ENCODE measurements around the gene PLEKHA6.

Gene PLEKHA6

DNA sequence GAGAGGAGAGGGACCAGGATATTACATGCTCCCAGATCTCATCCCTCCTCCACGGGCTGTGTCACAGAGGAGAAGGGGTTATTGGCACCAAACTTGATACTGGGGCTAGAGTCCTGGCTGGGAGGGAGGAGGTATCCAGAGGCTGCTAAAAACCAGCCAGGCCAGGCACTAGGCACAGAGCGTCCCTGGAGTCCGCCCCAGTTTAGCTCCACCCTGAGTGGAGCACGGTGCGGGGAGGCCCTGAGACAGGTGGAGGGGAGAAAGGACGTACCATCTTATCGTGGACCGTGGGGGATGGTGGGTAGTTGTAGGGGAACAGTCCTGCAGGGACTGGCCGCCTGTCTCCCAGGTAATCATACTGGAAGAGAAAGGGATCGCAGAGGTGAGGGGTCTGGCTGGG, 103.2 kb downstream of the PLEKHA6 start:
- no CpG with 5 or more reads among the region's 10 CpGs for WGBS (ENCODE audit: insufficient coverage, insufficient read length)
- Histone ChIP-seq H3K27ac (ENCODE audit: low read length) (no peak overlapping the region), H3K4me3 (ENCODE audit: low read length) (no peak overlapping the region), H3K27me3 (ENCODE audit: control insufficient read depth, insufficient read depth, low read length) (no peaks in the 10 kb centered on the region), H3K9me3 (ENCODE audit: control insufficient read depth, insufficient read depth, low read length) (no peaks in the 10 kb centered on the region), H3K4me1 (ENCODE audit: control insufficient read depth, insufficient read depth, low read length) (peaks cover 16% of the 10 kb centered on the region; the same call in 1 of the 2 replicates), H3K36me3 (ENCODE audit: control insufficient read depth, insufficient read depth, low read length) (no peaks in the 10 kb centered on the region)
- DNase-seq (ENCODE audit: low read depth, low spot score) = no peak

DNA sequence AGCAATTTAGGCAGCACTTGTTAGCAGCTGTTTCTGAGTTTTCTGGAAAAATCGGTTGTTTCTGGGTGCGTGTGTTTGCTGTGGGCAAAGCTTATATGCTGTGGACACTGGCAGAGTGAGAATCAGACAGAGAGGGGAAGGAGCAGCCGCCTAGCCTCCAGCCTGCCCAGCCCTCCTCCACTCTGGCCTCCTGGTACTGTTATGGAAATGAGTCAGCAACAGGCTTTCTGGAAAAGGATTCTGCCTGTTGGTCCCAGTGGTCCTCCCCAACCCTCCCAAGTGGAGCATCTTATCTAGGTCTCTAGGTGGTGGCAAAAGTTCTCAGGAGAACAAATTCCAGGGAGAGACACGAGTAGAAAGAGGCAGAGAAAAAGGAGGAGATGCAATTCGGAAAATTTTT, 103.8 kb downstream of the PLEKHA6 start:
- H3K4me1 ChIP-seq (ENCODE audit: control insufficient read depth, insufficient read depth, low read length) = peaks cover 16% of the 10 kb centered on the region; the same call in 1 of the 2 replicates
- no peaks in the 10 kb centered on the region for H3K9me3 ChIP-seq (ENCODE audit: control insufficient read depth, insufficient read depth, low read length)
- no CpG with 5 or more reads among the region's 5 CpGs for WGBS (ENCODE audit: insufficient coverage, insufficient read length)
- H3K4me3 ChIP-seq (ENCODE audit: low read length) = no peak overlapping the region
- no peak overlapping the region for H3K27ac ChIP-seq (ENCODE audit: low read length)
- H3K36me3 ChIP-seq (ENCODE audit: control insufficient read depth, insufficient read depth, low read length) = no peaks in the 10 kb centered on the region
- no peaks in the 10 kb centered on the region for H3K27me3 ChIP-seq (ENCODE audit: control insufficient read depth, insufficient read depth, low read length)
- DNase-seq (ENCODE audit: low read depth, low spot score) = no peak

DNA sequence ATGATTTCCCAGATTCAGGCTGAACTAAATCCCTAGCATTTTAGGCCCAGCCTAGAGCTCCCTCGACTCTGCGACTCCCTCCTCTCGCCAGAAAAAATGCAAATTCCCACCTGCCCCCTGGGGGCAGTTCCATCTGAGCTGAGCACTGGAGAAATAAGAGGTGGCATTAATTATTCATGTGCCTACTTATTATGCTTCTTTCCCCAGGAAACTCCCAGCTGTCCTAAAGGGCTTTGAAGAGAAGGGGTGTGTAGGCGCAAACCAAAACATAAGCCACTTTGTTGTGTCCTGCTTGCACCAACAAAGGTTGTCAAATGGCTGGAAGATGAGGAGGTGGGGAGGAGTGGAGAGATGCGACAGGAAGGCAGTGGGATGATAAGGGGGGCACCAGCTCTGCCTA, 104.5 kb downstream of the PLEKHA6 start:
- no peaks in the 10 kb centered on the region for H3K36me3 ChIP-seq (ENCODE audit: control insufficient read depth, insufficient read depth, low read length)
- H3K4me1 ChIP-seq (ENCODE audit: control insufficient read depth, insufficient read depth, low read length) = peaks cover 16% of the 10 kb centered on the region; the same call in 1 of the 2 replicates
- no CpG with 5 or more reads among the region's 5 CpGs for WGBS (ENCODE audit: insufficient coverage, insufficient read length)
- no peaks in the 10 kb centered on the region for H3K9me3 ChIP-seq (ENCODE audit: control insufficient read depth, insufficient read depth, low read length)
- DNase-seq (ENCODE audit: low read depth, low spot score) = peak; percentile 35
- H3K4me3 ChIP-seq (ENCODE audit: low read length) = no peak overlapping the region
- H3K27ac ChIP-seq (ENCODE audit: low read length) = no peak overlapping the region
- H3K27me3 ChIP-seq (ENCODE audit: control insufficient read depth, insufficient read depth, low read length) = no peaks in the 10 kb centered on the region

DNA sequence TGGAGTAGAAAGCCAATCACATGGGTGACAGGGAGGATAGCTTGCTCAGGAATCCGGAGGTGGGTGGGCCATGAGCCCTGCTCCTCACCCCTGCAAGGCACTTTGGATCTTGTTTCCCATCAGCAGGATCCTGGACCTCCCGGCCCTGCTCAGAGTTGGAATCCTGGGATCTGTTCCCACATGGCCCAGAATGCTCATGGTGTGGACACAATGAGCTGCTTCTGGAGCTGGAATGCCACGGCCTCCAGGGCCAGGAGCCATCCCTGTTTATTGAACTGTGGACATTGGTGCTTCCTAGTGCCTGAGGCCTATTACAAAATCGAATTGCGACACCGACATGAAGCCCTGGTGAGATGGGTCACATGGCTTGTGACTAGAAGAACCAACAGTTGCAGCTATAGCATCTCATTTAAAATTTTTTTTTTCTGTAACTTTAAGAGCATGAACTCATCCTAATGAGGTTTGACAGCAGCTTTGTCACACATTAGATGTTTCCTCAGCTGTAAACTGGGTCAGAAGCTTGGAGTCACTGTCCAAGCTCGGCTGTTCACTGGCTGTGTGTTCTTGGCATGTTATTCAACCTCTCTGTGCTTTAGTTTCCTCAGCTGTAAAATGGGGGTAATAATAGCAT, 105.6 kb downstream of the PLEKHA6 start:
- no CpG with 5 or more reads among the region's 7 CpGs for WGBS (ENCODE audit: insufficient coverage, insufficient read length)
- no peaks in the 10 kb centered on the region for H3K9me3 ChIP-seq (ENCODE audit: control insufficient read depth, insufficient read depth, low read length)
- H3K36me3 ChIP-seq (ENCODE audit: control insufficient read depth, insufficient read depth, low read length) = no peaks in the 10 kb centered on the region
- H3K27ac ChIP-seq (ENCODE audit: low read length) = no peak overlapping the region
- peaks cover 20% of the 10 kb centered on the region; the same call in 1 of the 2 replicates for H3K4me1 ChIP-seq (ENCODE audit: control insufficient read depth, insufficient read depth, low read length)
- DNase-seq (ENCODE audit: low read depth, low spot score) = no peak
- H3K27me3 ChIP-seq (ENCODE audit: control insufficient read depth, insufficient read depth, low read length) = no peaks in the 10 kb centered on the region
- H3K4me3 ChIP-seq (ENCODE audit: low read length) = no peak overlapping the region

DNA sequence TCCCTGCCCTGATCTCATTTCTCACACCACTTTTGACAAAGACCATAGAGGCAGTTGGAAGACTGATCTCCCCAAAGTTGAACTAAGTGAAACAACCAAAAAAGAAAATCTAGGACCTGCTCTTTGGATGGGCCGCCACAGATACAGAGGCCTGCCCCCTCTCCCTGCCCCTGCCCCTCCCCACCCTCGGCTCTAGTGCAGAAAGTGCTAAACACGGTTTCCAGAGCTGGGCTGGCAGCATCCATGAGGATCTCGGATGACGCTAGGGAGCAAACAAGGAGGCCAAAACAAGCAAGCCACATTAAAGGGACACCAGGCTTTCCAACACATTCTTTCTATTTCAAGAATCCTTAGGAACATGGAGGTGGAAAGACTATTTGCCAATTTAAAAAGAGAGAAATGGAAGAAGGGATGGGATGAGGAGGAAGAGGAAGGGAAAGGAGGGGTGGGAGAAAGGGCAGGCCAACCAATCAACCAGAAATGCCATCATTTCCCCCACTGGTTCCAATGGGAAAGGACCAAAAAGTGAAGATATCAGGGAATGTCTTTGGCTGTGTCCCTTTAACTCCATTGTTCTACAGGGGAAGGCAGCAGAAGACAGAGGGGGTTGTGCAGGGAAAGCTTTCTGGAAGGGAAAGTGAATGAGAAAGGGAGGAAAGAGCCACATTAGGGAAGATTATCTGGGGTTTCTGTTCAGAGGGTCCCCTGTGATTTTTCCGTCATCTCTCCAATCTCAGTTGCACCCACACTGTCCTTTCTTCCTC, 107.6 kb downstream of the PLEKHA6 start:
- no CpG with 5 or more reads among the region's 6 CpGs for WGBS (ENCODE audit: insufficient coverage, insufficient read length)
- Histone ChIP-seq H3K4me1 (ENCODE audit: control insufficient read depth, insufficient read depth, low read length) (peaks cover 20% of the 10 kb centered on the region; the same call in 1 of the 2 replicates), H3K27me3 (ENCODE audit: control insufficient read depth, insufficient read depth, low read length) (no peaks in the 10 kb centered on the region), H3K36me3 (ENCODE audit: control insufficient read depth, insufficient read depth, low read length) (no peaks in the 10 kb centered on the region; the same call in 1 of the 2 replicates), H3K9me3 (ENCODE audit: control insufficient read depth, insufficient read depth, low read length) (no peaks in the 10 kb centered on the region), H3K4me3 (ENCODE audit: low read length) (no peak overlapping the region), H3K27ac (ENCODE audit: low read length) (no peak overlapping the region)
- DNase-seq (ENCODE audit: low read depth, low spot score) = no peak

DNA sequence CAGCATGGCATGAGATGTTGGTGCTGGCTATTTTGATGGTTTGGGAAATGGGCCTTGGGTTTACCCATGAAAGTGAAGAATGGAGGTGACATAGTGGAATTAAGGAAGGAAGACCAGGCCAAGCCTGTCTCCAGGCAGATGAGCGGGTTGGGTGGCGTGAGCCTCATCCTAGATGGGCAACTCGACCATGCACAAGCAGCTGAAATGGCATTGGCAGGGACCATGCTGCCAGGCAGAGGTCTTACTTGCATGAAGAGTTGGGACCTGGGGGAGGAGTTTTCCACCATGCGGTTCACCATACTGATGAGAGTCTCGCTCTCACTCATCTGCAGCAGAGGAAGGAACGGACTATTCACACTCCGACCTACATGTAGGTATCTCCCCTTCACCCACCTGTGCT, 108.4 kb downstream of the PLEKHA6 start:
- H3K4me1 ChIP-seq (ENCODE audit: control insufficient read depth, insufficient read depth, low read length) = peaks cover 18% of the 10 kb centered on the region; the same call in 1 of the 2 replicates
- H3K36me3 ChIP-seq (ENCODE audit: control insufficient read depth, insufficient read depth, low read length) = no peaks in the 10 kb centered on the region; the same call in 1 of the 2 replicates
- no peak overlapping the region for H3K27ac ChIP-seq (ENCODE audit: low read length)
- no peak for DNase-seq (ENCODE audit: low read depth, low spot score)
- WGBS (ENCODE audit: insufficient coverage, insufficient read length) = no CpG with 5 or more reads among the region's 7 CpGs
- H3K9me3 ChIP-seq (ENCODE audit: control insufficient read depth, insufficient read depth, low read length) = no peaks in the 10 kb centered on the region
- H3K4me3 ChIP-seq (ENCODE audit: low read length) = no peak overlapping the region
- no peaks in the 10 kb centered on the region for H3K27me3 ChIP-seq (ENCODE audit: control insufficient read depth, insufficient read depth, low read length)

DNA sequence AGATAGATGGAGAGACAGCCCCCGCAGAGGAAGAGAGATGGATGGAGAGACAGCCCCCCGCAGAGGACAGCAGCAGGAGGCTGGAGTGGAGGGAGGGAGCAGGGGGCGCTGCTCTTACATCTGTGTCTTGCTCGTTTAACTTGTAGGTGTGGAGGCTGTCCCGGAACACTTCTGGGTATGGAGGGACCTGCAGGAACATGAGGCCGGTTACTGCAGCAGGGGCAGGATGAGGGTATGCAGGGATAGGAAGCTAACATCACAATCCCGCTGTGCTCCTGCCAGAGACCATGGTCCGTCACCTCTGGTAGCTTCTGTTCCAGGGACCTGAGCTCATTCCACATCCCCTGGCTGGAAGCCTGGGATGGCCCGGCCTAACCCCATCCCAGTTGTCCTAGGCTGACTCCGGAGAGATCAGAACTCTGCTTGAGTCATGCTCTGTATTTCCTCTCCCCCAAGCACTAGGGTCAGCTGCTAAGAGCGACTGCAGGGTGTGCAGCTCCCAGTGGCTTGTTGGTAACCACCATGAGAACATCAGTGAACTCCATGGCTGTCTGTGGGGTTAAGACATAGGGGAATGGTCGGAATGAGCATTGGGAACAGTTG, 109.2 kb downstream of the PLEKHA6 start:
- Histone ChIP-seq H3K36me3 (ENCODE audit: control insufficient read depth, insufficient read depth, low read length) (no peaks in the 10 kb centered on the region; the same call in 1 of the 2 replicates), H3K27me3 (ENCODE audit: control insufficient read depth, insufficient read depth, low read length) (no peaks in the 10 kb centered on the region), H3K9me3 (ENCODE audit: control insufficient read depth, insufficient read depth, low read length) (no peaks in the 10 kb centered on the region), H3K4me3 (ENCODE audit: low read length) (no peak overlapping the region), H3K4me1 (ENCODE audit: control insufficient read depth, insufficient read depth, low read length) (peaks cover 13% of the 10 kb centered on the region; the same call in 1 of the 2 replicates), H3K27ac (ENCODE audit: low read length) (no peak overlapping the region)
- no peak for DNase-seq (ENCODE audit: low read depth, low spot score)
- no CpG with 5 or more reads among the region's 12 CpGs for WGBS (ENCODE audit: insufficient coverage, insufficient read length)

DNA sequence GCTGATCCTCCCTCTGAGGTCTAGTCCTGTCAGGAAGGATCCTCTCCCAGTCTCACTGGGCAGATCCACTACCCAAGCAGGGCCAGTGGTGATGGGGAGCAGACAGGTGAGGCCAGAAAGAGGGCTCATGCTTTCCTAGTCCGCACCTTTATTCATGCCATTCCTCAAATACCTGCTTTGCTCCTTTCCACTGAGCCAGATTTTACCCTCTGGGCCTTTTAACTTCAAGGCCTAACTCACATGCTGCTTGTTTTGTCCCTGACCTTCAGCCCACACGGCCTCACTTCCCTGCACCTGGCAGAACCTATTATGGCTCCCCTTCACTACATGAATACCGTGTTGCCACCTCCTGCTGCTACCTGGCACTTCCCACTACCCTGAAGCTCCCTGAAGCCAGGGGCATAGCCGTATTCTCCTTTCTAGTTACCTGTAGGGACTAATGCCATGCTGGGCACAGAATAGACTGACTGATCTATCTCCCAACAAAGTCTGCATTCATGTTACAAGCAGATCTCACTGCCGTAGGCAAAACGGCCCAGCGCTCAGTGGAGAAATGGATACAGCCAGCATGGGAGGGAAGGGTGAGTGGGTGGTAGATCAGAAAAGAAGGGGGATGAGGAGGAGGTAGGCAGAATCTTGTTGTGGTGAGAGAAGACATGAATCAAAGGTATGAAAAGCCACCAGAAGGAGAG, 109.8 kb downstream of the PLEKHA6 start:
- no CpG with 5 or more reads among the region's 7 CpGs for WGBS (ENCODE audit: insufficient coverage, insufficient read length)
- no peaks in the 10 kb centered on the region for H3K9me3 ChIP-seq (ENCODE audit: control insufficient read depth, insufficient read depth, low read length)
- H3K36me3 ChIP-seq (ENCODE audit: control insufficient read depth, insufficient read depth, low read length) = peaks cover 1% of the 10 kb centered on the region; the same call in 1 of the 2 replicates
- no peak for DNase-seq (ENCODE audit: low read depth, low spot score)
- H3K4me1 ChIP-seq (ENCODE audit: control insufficient read depth, insufficient read depth, low read length) = peaks cover 11% of the 10 kb centered on the region; the same call in 1 of the 2 replicates
- no peaks in the 10 kb centered on the region for H3K27me3 ChIP-seq (ENCODE audit: control insufficient read depth, insufficient read depth, low read length)
- no peak overlapping the region for H3K27ac ChIP-seq (ENCODE audit: low read length)
- no peak overlapping the region for H3K4me3 ChIP-seq (ENCODE audit: low read length)

DNA sequence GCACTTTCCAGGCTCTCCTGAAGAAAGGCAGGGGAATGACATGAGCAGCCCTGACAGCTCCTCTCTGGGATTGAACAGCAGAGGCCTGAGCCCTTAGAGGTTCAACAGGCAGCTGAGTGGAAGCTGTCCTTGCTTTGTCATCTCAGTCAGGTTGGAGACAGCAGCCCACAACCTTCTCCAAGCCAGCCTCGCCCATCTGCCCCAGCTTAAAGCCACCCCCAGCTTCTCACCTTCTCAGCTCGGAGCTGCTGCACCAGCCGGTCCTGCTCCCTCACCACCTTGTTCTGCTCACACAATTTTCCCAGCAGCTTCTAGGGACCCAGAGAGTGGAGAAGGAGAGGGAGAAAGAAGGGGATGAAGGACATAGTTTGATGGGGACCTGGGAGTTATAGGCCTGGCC, 110.8 kb downstream of the PLEKHA6 start:
- WGBS (ENCODE audit: insufficient coverage, insufficient read length) = no CpG with 5 or more reads among the region's 3 CpGs
- no peaks in the 10 kb centered on the region for H3K9me3 ChIP-seq (ENCODE audit: control insufficient read depth, insufficient read depth, low read length)
- no peak for DNase-seq (ENCODE audit: low read depth, low spot score)
- peaks cover 2% of the 10 kb centered on the region; the same call in 1 of the 2 replicates for H3K36me3 ChIP-seq (ENCODE audit: control insufficient read depth, insufficient read depth, low read length)
- peaks cover 7% of the 10 kb centered on the region; the same call in 1 of the 2 replicates for H3K4me1 ChIP-seq (ENCODE audit: control insufficient read depth, insufficient read depth, low read length)
- H3K27me3 ChIP-seq (ENCODE audit: control insufficient read depth, insufficient read depth, low read length) = no peaks in the 10 kb centered on the region
- no peak overlapping the region for H3K27ac ChIP-seq (ENCODE audit: low read length)
- no peak overlapping the region for H3K4me3 ChIP-seq (ENCODE audit: low read length)

DNA sequence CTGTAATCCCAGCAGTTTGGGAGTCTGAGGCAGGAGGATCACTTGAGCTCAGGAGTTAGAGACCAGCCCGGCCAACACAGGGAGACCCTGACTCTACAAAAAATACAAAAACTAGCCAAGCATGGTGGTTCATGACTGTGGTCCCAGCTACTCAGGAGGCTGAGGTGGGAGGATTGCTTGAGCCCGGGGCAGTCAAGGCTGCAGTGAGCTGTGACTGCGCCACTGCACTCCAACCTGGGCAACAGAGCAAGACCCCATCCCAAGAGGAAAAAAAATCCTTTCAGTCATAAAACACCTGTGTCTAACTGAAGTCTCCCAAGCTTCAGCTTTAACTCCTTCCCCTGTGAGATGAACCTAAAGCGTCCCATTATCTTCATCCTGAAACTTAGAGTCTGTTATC, 112.9 kb downstream of the PLEKHA6 start:
- Histone ChIP-seq H3K9me3 (ENCODE audit: control insufficient read depth, insufficient read depth, low read length) (no peaks in the 10 kb centered on the region), H3K4me3 (ENCODE audit: low read length) (no peak overlapping the region), H3K36me3 (ENCODE audit: control insufficient read depth, insufficient read depth, low read length) (peaks cover 2% of the 10 kb centered on the region; the same call in 1 of the 2 replicates), H3K27ac (ENCODE audit: low read length) (no peak overlapping the region), H3K4me1 (ENCODE audit: control insufficient read depth, insufficient read depth, low read length) (peaks cover 4% of the 10 kb centered on the region; the same call in 1 of the 2 replicates), H3K27me3 (ENCODE audit: control insufficient read depth, insufficient read depth, low read length) (no peaks in the 10 kb centered on the region)
- DNase-seq (ENCODE audit: low read depth, low spot score) = no peak
- WGBS (ENCODE audit: insufficient coverage, insufficient read length) = no CpG with 5 or more reads among the region's 4 CpGs

Measured in iPS DF 6.9 (cell line).